ENCODE results near the gene RNF224.

Gene RNF224

GRCh38 chr9:137215196-137215986, 11.9 kb upstream of the RNF224 start:
- no peak for DNase-seq (ENCODE audit: low spot score)

GRCh38 chr9:137216188-137216965, 10.9 kb upstream of the RNF224 start:
- no peak for DNase-seq (ENCODE audit: low spot score)

GRCh38 chr9:137217276-137218211, 9.8 kb upstream of the RNF224 start:
- DNase-seq (ENCODE audit: low spot score), result no peak

- no peak for DNase-seq (ENCODE audit: low spot score)
Observed at GRCh38 chr9:137218212-137218753, 9.0 kb upstream of the RNF224 start.

- peak; percentile 75 for DNase-seq (ENCODE audit: low spot score)
Observed at GRCh38 chr9:137218754-137219271, 8.5 kb upstream of the RNF224 start.

- DNase-seq (ENCODE audit: low spot score), result no peak
Observed at GRCh38 chr9:137219757-137220316, 7.5 kb upstream of the RNF224 start.

GRCh38 chr9:137220317-137221094, 6.8 kb upstream of the RNF224 start:
- no peak for DNase-seq (ENCODE audit: low spot score)

- no peak for DNase-seq (ENCODE audit: low spot score)
Observed at GRCh38 chr9:137221095-137221505, 6.2 kb upstream of the RNF224 start.

GRCh38 chr9:137221506-137222111, 5.7 kb upstream of the RNF224 start:
- no peak for DNase-seq (ENCODE audit: low spot score)

GRCh38 chr9:137222190-137223077, 4.9 kb upstream of the RNF224 start, which contains the start of gene RNF208:
RNF208 (minus strand) TSS chr9:137222240; CDS start chr9:137221212, 1,028 bp downstream.
- DNase-seq (ENCODE audit: low spot score), result no peak

- DNase-seq (ENCODE audit: low spot score), result peak; percentile 98
Observed at GRCh38 chr9:137223078-137223970, 4.0 kb upstream of the RNF224 start.

- DNase-seq (ENCODE audit: low spot score), result no peak
Observed at GRCh38 chr9:137224830-137225694, 2.2 kb upstream of the RNF224 start, which contains the start of gene CYSRT1. CYSRT1 (plus strand) TSS chr9:137225174; CDS start chr9:137225622, 448 bp downstream.

- no peak for DNase-seq (ENCODE audit: low spot score)
Observed at GRCh38 chr9:137225699-137226331, 1.5 kb upstream of the RNF224 start.

- DNase-seq (ENCODE audit: low spot score), result no peak
Observed at GRCh38 chr9:137226338-137227053, 806 bp upstream of the RNF224 start.

- DNase-seq (ENCODE audit: low spot score), result no peak
Observed at GRCh38 chr9:137227853-137228505, 677 bp downstream of the RNF224 start.
